ENCODE data around the gene RNF11. TPM values are rescaled to one million over a fixed set of nuclear protein-coding genes. Genes with fewer than 3 reads are reported as not detected.
"Not testable (repeated sequence)": the region's sequence is repeated elsewhere in the genome, so short reads cannot be mapped to it uniquely, and the experiment has no call there.

The RNF11 gene
- total and polyA plus RNA-seq, 2 of the 8 experiments (the other 6 are each of a cell fraction or from before 2014, with no cell fraction given) = 49.6 to 54.2 TPM

DNA sequence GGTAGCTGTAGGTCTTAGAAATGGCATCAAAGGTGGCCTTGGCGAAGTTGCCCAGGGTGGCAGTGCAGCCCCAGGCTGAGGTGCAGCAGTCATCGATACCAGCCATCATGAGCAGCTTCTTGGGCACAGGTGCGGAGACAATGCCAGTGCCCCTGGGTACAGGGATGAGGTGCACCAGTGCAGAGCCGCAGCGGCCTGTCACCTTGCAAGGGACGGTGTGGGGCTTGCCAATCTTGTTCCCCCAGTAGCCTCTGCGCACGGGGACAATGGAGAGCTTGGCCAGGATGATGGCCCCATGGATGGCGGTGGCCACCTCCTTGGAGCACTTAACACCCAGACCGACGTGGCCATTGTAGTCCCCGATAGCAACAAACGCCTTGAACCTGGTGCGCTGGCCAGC lies 14.7 kb downstream of the RNF11 start:
- H3K56ac ChIP-seq (replicated peaks; ENCODE audit: insufficient read length, low read depth, low read length); H3K4me2 ChIP-seq (ENCODE audit: insufficient read depth in 1 of 2, low read depth in 2 of 2, low read length in 2 of 2); POLR2A ChIA-PET (ENCODE audit: partially characterized antibody); H2BK12ac ChIP-seq (ENCODE audit: low read depth, low read length); H3K4me1 ChIP-seq (replicated peaks in 1 of 4; ENCODE audit: control insufficient read depth in 3 of 4, insufficient read depth in 4 of 4, low read length in 3 of 4); H2BK15ac ChIP-seq (ENCODE audit: low read length); H3K79me1 ChIP-seq (ENCODE audit: low read depth, low read length); H2AFZ ChIP-seq (ENCODE audit: low read length); H3K23ac ChIP-seq (ENCODE audit: insufficient read length); H3K18ac ChIP-seq (ENCODE audit: extremely low read depth, low read length); H3K23me2 ChIP-seq (ENCODE audit: low read depth, low read length); H3K9me3 ChIP-seq (ENCODE audit: insufficient read depth in 2 of 2, low read depth in 1 of 2, low read length in 1 of 2); H3K27me3 ChIP-seq (replicated peaks in 1 of 4; ENCODE audit: control insufficient read depth in 3 of 4, extremely low read depth in 1 of 4, insufficient read depth in 3 of 4, low read length in 3 of 4); H2BK20ac ChIP-seq (ENCODE audit: low read length); H2BK5ac ChIP-seq (ENCODE audit: low read depth, low read length); DNase-seq (ENCODE audit: low read depth in 1 of 2, low spot score in 2 of 2); H3K36me3 ChIP-seq (ENCODE audit: control insufficient read depth in 2 of 4, insufficient read depth in 4 of 4, low read length in 3 of 4); H3K27ac ChIP-seq (ENCODE audit: low read depth, low read length); H4K20me1 ChIP-seq (replicated peaks in 1 of 2; ENCODE audit: control insufficient read depth in 1 of 2, insufficient read depth in 2 of 2, low read length in 2 of 2); H4K91ac ChIP-seq (replicated peaks; ENCODE audit: insufficient read length, low read length); H3K9ac ChIP-seq (replicated peaks in 1 of 4; ENCODE audit: extremely low read depth in 1 of 4, low read depth in 3 of 4, low read length in 3 of 4); H3K14ac ChIP-seq (ENCODE audit: insufficient read length); H4K8ac ChIP-seq (ENCODE audit: extremely low read depth, insufficient read depth, low read length); H2BK120ac ChIP-seq (replicated peaks; ENCODE audit: low read depth, low read length); H3K4ac ChIP-seq (replicated peaks; ENCODE audit: insufficient read length, low read depth, low read length); H4K5ac ChIP-seq (ENCODE audit: insufficient read length, low read depth, low read length); H2AK5ac ChIP-seq (ENCODE audit: low read depth, low read length); H3K4me3 ChIP-seq (ENCODE audit: extremely low read depth in 1 of 4, insufficient read depth in 2 of 4, low read depth in 3 of 4, low read length in 4 of 4); FAIRE-seq: not testable (repeated sequence)
- H3K79me2 ChIP-seq (ENCODE audit: control insufficient read depth in 1 of 2, insufficient read depth in 2 of 2, low read length in 2 of 2) = peaks cover 0 to 76% of the 10 kb centered on the region in 2 experiments; a peak in 2 of 4 replicates
- 93% methylated on average over 12 of the region's 14 CpGs; no CpG with 5 or more reads in 1 of the 2 experiments for WGBS, 2 experiments (ENCODE audit: extremely low coverage in 1 of 2, insufficient coverage in 1 of 2, insufficient read length in 1 of 2, insufficient replicate concordance in 2 of 2, low coverage in 1 of 2, low lambda C conversion rate in 2 of 2, missing lambda C conversion rate in 1 of 2)
- CTCF ChIA-PET (ENCODE audit: partially characterized antibody) = interaction anchor here (0.8 kb wide), 1 partner anchor 15 kb away, joined by 3 read pairs; the partner anchor contains the start of gene RNF11

DNA sequence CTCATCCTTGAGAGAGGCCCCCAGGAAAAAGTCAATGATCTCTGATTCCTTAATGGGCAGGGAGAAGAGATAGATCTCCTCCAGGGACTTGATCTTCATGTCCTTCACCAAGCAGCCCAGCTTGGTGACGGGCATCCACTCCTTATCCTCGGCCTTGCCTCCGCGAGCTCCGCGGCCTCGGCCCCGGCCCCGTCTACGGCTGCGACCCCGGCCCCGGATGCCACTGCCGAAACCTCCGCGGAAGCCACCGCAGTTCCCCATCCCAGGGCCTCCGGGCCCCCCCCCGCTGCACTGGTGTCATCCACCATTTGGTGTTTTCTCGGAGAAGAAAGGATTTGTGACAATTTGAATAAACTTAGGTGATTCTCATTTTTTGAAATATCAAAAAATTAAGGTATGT lies 15.1 kb downstream of the RNF11 start:
- H4K91ac ChIP-seq (replicated peaks; ENCODE audit: insufficient read length, low read length); H2BK120ac ChIP-seq (replicated peaks; ENCODE audit: low read depth, low read length); CTCF ChIA-PET (ENCODE audit: partially characterized antibody); H3K27me3 ChIP-seq (replicated peaks in 1 of 4; ENCODE audit: control insufficient read depth in 3 of 4, extremely low read depth in 1 of 4, insufficient read depth in 3 of 4, low read length in 3 of 4); H3K9me3 ChIP-seq (ENCODE audit: insufficient read depth in 2 of 2, low read depth in 1 of 2, low read length in 1 of 2); H3K27ac ChIP-seq (ENCODE audit: low read depth, low read length); H3K4me2 ChIP-seq (ENCODE audit: insufficient read depth in 1 of 2, low read depth in 2 of 2, low read length in 2 of 2); H2BK20ac ChIP-seq (ENCODE audit: low read length); H2AK5ac ChIP-seq (ENCODE audit: low read depth, low read length); H2BK5ac ChIP-seq (ENCODE audit: low read depth, low read length); H4K20me1 ChIP-seq (replicated peaks in 1 of 2; ENCODE audit: control insufficient read depth in 1 of 2, insufficient read depth in 2 of 2, low read length in 2 of 2); H3K4me1 ChIP-seq (replicated peaks in 1 of 4; ENCODE audit: control insufficient read depth in 3 of 4, insufficient read depth in 4 of 4, low read length in 3 of 4); H4K5ac ChIP-seq (ENCODE audit: insufficient read length, low read depth, low read length); H2AFZ ChIP-seq (ENCODE audit: low read length); H3K4ac ChIP-seq (replicated peaks; ENCODE audit: insufficient read length, low read depth, low read length); H3K79me1 ChIP-seq (ENCODE audit: low read depth, low read length); H3K23ac ChIP-seq (ENCODE audit: insufficient read length); FAIRE-seq; H3K56ac ChIP-seq (replicated peaks; ENCODE audit: insufficient read length, low read depth, low read length); DNase-seq (ENCODE audit: low read depth in 1 of 2, low spot score in 2 of 2); H2BK12ac ChIP-seq (ENCODE audit: low read depth, low read length); H2BK15ac ChIP-seq (ENCODE audit: low read length); H3K36me3 ChIP-seq (ENCODE audit: control insufficient read depth in 2 of 4, insufficient read depth in 4 of 4, low read length in 3 of 4); H3K23me2 ChIP-seq (ENCODE audit: low read depth, low read length); H3K14ac ChIP-seq (ENCODE audit: insufficient read length); H3K9ac ChIP-seq (replicated peaks in 1 of 4; ENCODE audit: extremely low read depth in 1 of 4, low read depth in 3 of 4, low read length in 3 of 4); POLR2A ChIA-PET (ENCODE audit: partially characterized antibody); H3K4me3 ChIP-seq (ENCODE audit: extremely low read depth in 1 of 4, insufficient read depth in 2 of 4, low read depth in 3 of 4, low read length in 4 of 4); H3K18ac ChIP-seq (ENCODE audit: extremely low read depth, low read length): not testable (repeated sequence)
- Histone ChIP-seq H4K8ac (ENCODE audit: extremely low read depth, insufficient read depth, low read length) (0 out of 2 replicates have a peak overlapping the region, but pooled peaks have one; percentile 51), H3K79me2 (ENCODE audit: control insufficient read depth in 1 of 2, insufficient read depth in 2 of 2, low read length in 2 of 2) (peaks cover 0 to 77% of the 10 kb centered on the region in 2 experiments; a peak in 2 of 4 replicates)
- 97% methylated on average over 14 of the region's 20 CpGs; no CpG with 5 or more reads in 1 of the 2 experiments for WGBS, 2 experiments (ENCODE audit: extremely low coverage in 1 of 2, insufficient coverage in 1 of 2, insufficient read length in 1 of 2, insufficient replicate concordance in 2 of 2, low coverage in 1 of 2, low lambda C conversion rate in 2 of 2, missing lambda C conversion rate in 1 of 2)
